ENCODE data around the gene GTF2H3. TPM values are rescaled to one million over a fixed set of nuclear protein-coding genes. Genes with fewer than 3 reads are reported as not detected.

GTF2H3 gene
- polyA plus RNA-seq, 1 experiment, result 55.1 TPM

GRCh38 chr12:123676616-123677320, 43.1 kb downstream of the GTF2H3 start:
- ChIA-PET CTCF (interaction anchor here (0.7 kb wide), 1 partner anchor 708 kb away, joined by 7 read pairs; no protein-coding TSS in a partner anchor), POLR2A (no interaction called here)
- H3K27me3 ChIP-seq (ENCODE audit: control insufficient read depth, insufficient read depth, low read length), result no peaks in the 10 kb centered on the region
- H3K27ac ChIP-seq (ENCODE audit: low read depth, low read length), result no peak overlapping the region
- no peak for DNase-seq (ENCODE audit: low read depth, low spot score)
- TF ChIP-seq, protein P1, sequence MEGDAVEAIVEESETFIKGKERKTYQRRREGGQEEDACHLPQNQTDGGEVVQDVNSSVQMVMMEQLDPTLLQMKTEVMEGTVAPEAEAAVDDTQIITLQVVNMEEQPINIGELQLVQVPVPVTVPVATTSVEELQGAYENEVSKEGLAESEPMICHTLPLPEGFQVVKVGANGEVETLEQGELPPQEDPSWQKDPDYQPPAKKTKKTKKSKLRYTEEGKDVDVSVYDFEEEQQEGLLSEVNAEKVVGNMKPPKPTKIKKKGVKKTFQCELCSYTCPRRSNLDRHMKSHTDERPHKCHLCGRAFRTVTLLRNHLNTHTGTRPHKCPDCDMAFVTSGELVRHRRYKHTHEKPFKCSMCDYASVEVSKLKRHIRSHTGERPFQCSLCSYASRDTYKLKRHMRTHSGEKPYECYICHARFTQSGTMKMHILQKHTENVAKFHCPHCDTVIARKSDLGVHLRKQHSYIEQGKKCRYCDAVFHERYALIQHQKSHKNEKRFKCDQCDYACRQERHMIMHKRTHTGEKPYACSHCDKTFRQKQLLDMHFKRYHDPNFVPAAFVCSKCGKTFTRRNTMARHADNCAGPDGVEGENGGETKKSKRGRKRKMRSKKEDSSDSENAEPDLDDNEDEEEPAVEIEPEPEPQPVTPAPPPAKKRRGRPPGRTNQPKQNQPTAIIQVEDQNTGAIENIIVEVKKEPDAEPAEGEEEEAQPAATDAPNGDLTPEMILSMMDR (IDR thresholded peaks at IDR 0.05; ENCODE audit: low read depth, low read length), result no peak
- no peak overlapping the region for H3K4me3 ChIP-seq (ENCODE audit: low read depth, low read length)
- H3K9me3 ChIP-seq (ENCODE audit: control insufficient read depth, insufficient read depth, low read length), result no peaks in the 10 kb centered on the region

DNA sequence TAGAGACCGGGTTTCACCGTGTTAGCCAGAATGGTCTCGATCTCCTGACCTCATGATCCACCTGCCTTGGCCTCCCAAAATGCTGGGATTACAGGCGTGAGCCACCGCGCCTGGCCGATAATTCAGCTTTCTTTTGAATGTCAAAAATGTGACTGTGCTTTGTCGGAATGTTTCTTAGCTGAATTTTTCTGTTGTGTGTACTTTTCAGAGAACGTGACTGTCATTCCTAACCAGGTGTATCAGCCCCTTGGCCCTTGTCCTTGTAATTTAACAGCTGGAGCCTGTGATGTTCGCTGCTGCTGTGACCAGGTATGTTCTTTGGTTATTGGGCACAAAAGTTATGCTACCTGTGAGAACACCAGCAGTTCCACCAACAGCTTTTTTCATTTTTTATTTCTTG, 45.4 kb downstream of the GTF2H3 start:
- TF ChIP-seq, protein P1 (IDR thresholded peaks at IDR 0.05; ENCODE audit: low read depth, low read length), result no peak
- POLR2A ChIA-PET, result no interaction called here
- CTCF ChIA-PET, result interaction anchor here (0.7 kb wide), 1 partner anchor 321 kb away, joined by 3 read pairs; no protein-coding TSS in a partner anchor

DNA sequence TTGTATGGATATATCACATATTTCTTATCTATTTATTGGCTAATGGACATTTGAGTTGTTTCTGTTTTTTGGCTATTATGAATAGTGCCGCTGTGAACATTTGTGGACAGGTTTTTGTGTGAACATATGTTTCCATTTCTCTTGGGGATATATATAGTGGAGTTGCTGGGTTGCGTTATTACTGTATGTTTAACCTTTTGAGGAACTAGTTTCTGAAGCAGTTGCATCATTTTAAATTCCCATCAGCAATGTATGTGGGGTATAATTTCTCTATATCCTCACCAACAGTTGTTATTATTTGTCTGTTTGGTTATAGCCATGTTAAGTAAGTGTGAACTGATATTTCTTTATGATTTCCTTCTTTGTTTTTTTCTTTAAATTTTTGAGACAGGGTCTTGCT, 48.0 kb downstream of the GTF2H3 start:
- no peak for DNase-seq (ENCODE audit: low read depth, low spot score)
- ChIA-PET CTCF (no interaction called here), POLR2A (no interaction called here)
- Histone ChIP-seq H3K27ac (ENCODE audit: low read depth, low read length) (no peak overlapping the region), H3K27me3 (ENCODE audit: control insufficient read depth, insufficient read depth, low read length) (no peaks in the 10 kb centered on the region), H3K9me3 (ENCODE audit: control insufficient read depth, insufficient read depth, low read length) (no peaks in the 10 kb centered on the region), H3K4me3 (ENCODE audit: low read depth, low read length) (no peak overlapping the region)
- TF ChIP-seq, protein P1 (IDR thresholded peaks at IDR 0.05; ENCODE audit: low read depth, low read length), result no peak

More for the DNA sequence above, 45.4 kb downstream of the GTF2H3 start:
- H3K4me3 ChIP-seq (ENCODE audit: low read depth, low read length), result no peak overlapping the region
- no peaks in the 10 kb centered on the region for H3K27me3 ChIP-seq (ENCODE audit: control insufficient read depth, insufficient read depth, low read length)
- no peaks in the 10 kb centered on the region for H3K9me3 ChIP-seq (ENCODE audit: control insufficient read depth, insufficient read depth, low read length)
- DNase-seq (ENCODE audit: low read depth, low spot score), result no peak
- no peak overlapping the region for H3K27ac ChIP-seq (ENCODE audit: low read depth, low read length)

GRCh38 chr12:123683964-123684363, 50.3 kb downstream of the GTF2H3 start:
- Histone ChIP-seq H3K27ac (ENCODE audit: low read depth, low read length) (no peak overlapping the region), H3K4me3 (ENCODE audit: low read depth, low read length) (no peak overlapping the region), H3K9me3 (ENCODE audit: control insufficient read depth, insufficient read depth, low read length) (no peaks in the 10 kb centered on the region), H3K27me3 (ENCODE audit: control insufficient read depth, insufficient read depth, low read length) (no peaks in the 10 kb centered on the region)
- TF ChIP-seq, protein P1 (IDR thresholded peaks at IDR 0.05; ENCODE audit: low read depth, low read length), result no peak
- POLR2A ChIA-PET, result no interaction called here
- no peak for DNase-seq (ENCODE audit: low read depth, low spot score)
- CTCF ChIA-PET, result no interaction called here

- DNase-seq (ENCODE audit: low read depth, low spot score), result no peak
- Histone ChIP-seq H3K27me3 (ENCODE audit: control insufficient read depth, insufficient read depth, low read length) (no peaks in the 10 kb centered on the region), H3K9me3 (ENCODE audit: control insufficient read depth, insufficient read depth, low read length) (no peaks in the 10 kb centered on the region), H3K27ac (ENCODE audit: low read depth, low read length) (no peak overlapping the region), H3K4me3 (ENCODE audit: low read depth, low read length) (no peak overlapping the region)
- CTCF ChIA-PET, result no interaction called here
- POLR2A ChIA-PET, result no interaction called here
- TF ChIP-seq, protein P1 (IDR thresholded peaks at IDR 0.05; ENCODE audit: low read depth, low read length), result no peak
These were observed 53.1 kb downstream of the GTF2H3 start for GRCh38 chr12:123686636-123687190.
